H7 (cell line): ENCODE data around the gene TPRX1. TPM values are rescaled to one million over a fixed set of nuclear protein-coding genes. Genes with fewer than 3 reads are reported as not detected.
A peak's percentile ranks its signal among the peaks of the same experiment; 100 is the strongest.
"Not testable (repeated sequence)": the region's sequence is repeated elsewhere in the genome, so short reads cannot be mapped to it uniquely, and the experiment has no call there.

Experiments
- DNase-seq: peaks from one replicate; pipeline ENCODE4 v3.0.0; 2012
- H3K27me3 ChIP-seq: 2 replicates; pipeline ENCODE4 v1.6.0; 2011; ENCODE audit warnings: mild to moderate bottlenecking, low read length; ENCODE audit not compliant: control insufficient read depth, insufficient read depth
- H3K36me3 ChIP-seq: replicated peaks from 2 replicates; pipeline ENCODE4 v1.5.1; 2011; ENCODE audit warnings: low read length; ENCODE audit not compliant: control insufficient read depth, insufficient read depth
- H3K4me3 ChIP-seq: 2 replicates; pipeline ENCODE4 v1.5.1; 2011; ENCODE audit warnings: low read depth, mild to moderate bottlenecking, control low read depth, low read length, moderate library complexity; ENCODE audit not compliant: insufficient read depth
- total RNA-seq: library from RNA; depleted of rRNA; stranded (reverse); fragments of >200 nt; shearing (Covaris generic); gene quantifications from 2 replicates; pipeline ENCODE4 v1.2.3, GENCODE V29; 2014

Gene TPRX1
- total RNA-seq, 1 experiment from 2014 or later: not detected

DNA sequence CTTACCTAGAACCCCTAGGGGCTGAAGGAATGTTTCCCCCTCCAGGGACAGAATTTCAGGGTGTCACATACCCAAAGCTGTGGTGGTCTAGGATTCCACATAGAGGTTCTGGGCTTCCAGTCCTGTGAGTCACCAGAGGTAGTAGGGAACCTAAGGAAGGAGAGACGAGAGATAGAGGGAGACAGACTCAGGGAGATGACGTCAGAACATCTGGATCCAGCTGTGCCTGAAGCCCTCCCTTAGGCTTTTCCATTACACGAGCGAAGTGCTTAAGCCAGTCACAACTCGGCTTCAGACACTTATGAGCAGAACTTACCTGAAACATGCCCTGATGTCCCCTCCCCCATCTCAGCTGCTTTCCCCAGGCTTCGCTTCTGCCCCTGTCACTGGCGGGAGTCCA, 37.7 kb downstream of the TPRX1 start:
- H3K27me3 ChIP-seq: no peaks in the 10 kb centered on the region
- no peaks in the 10 kb centered on the region for H3K36me3 ChIP-seq
- DNase-seq: no peak
- H3K4me3 ChIP-seq: no peak overlapping the region

DNA sequence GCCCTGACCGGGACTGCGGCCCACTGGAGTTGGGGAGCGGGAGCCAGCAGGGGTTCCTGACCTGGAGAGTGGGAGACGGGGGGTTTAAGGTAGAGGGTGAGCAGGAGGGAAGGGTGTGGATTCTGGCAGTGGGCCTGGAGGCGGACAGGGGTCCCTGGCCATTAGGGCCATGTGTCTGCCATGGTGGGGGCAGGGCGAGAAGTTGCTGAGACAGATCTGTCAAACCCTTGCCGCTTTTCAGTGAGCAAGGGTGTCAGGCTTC, 38.1 kb downstream of the TPRX1 start:
- no peak overlapping the region for H3K4me3 ChIP-seq
- H3K36me3 ChIP-seq: no peaks in the 10 kb centered on the region
- DNase-seq: no peak

DNA sequence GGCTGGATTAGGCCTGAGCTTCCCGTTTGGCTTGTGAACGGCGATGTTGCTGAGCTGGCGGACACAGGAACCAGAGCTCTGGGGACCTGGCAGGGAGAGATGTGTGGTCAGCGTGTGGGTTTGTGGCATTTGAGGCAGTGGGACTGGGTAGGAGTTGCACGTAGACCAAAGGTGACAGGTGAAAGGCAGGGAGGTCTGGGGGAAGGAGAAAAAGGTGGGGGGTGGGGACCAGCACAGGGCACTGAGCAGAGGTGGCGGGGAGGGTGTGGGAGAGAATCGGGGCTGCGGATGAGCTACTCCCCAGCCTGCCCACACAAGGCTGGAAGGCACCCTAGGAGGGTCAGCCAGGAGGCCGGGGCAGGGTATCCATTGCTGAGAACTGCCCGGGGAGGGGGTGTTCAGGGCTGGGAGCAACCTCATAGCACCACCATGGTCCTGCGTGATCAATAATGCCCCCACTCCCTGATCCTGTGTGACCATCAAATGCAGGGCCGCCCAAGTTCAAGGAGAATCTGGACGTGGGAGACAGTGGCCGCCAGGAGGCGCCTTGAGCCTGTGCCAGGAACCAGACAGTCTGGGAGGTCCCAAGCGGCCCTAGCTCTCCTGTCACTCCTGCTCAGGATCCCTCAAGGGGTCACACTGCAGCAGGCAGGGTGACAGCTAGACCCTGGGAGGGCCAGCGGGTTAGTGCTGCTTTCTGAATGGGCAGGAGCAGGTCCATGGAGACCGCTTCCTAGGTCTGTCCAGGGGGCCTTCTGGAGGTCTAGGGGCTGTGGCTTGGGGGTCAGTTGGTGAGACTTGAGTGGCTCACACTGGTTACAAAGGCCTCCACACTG, 38.6 kb downstream of the TPRX1 start:
- H3K36me3 ChIP-seq: no peaks in the 10 kb centered on the region
- H3K27me3 ChIP-seq: no peaks in the 10 kb centered on the region
- no peak overlapping the region for H3K4me3 ChIP-seq
- DNase-seq: peak; percentile 87

More for the DNA sequence above, 38.1 kb downstream of the TPRX1 start:
- no peaks in the 10 kb centered on the region for H3K27me3 ChIP-seq

DNA sequence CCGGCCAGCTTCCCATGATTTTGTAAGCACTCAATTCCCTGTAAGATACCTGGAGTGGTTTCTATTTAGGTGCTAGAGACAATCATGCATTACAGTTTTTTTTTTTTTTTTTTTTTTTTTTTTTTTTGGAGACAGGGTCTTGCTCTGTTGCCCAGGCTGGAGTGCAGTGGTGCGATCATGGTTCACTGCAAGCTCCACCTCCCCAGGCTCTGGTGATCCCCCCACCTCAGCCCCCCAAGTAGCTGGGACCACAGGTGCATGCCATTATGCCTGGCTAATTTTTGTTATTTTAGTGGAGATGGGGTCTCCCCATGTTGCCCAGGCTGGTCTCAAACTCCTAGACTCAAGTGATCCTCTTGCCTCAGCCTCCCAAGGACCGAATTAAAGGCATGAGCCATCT, 39.6 kb downstream of the TPRX1 start:
- not testable (repeated sequence) for DNase-seq, H3K4me3 ChIP-seq, H3K27me3 ChIP-seq, H3K36me3 ChIP-seq

DNA sequence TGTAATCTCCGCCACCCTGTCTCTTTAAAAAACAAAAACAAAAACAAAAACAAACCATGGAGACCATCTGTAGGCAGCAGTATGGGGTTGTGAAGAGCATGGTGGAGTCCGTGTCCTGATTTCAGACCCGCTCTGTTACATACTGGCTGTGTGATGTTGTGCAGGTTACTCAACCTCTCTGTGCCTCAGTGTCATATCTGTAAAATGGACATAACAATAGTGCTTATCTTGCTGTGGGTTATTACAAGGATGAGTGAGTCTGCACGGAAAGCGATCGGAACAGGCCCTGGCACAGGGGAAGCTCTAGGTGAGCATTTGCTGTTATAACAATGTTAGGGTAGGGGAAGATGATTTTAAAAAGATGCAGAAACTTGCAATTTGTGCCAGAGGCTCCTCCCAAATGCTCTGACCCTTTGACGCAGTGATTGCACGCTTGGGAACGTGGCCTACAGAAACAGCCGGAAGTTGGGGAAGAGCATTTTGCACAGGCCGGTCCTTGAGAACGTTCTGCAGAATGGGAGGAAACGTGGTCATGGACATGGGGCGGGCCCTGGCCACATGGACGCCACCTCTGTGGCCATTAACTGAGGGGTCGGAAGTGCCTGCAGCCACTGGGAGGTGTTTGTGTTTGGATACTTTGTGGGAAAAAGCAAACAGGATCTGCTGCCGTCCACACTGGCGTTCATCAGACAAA, 41.6 kb downstream of the TPRX1 start:
- DNase-seq: no peak
- H3K4me3 ChIP-seq: no peak overlapping the region
- peaks cover 6% of the 10 kb centered on the region for H3K36me3 ChIP-seq
- no peaks in the 10 kb centered on the region for H3K27me3 ChIP-seq

DNA sequence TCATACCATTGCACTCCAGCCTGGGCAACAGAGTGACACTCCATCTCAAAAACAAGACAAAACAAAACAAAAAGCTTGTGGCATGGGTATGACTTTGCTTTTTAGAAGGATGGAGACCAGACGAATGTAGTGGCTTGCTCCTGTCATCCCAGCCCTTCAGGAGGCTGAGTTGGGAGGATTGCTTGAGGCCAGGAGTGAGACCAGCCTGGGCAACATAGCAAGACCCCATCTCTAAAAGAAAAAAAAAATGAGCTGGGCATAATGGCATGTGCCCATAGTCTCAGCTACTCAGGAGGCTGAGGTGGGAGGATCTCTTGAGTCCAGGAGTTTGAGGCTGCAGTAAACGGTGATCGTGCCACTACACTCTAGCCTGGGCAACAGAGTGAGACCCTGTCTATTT, 42.2 kb downstream of the TPRX1 start:
- H3K27me3 ChIP-seq: no peaks in the 10 kb centered on the region
- peaks cover 10% of the 10 kb centered on the region for H3K36me3 ChIP-seq
- DNase-seq: no peak
- no peak overlapping the region for H3K4me3 ChIP-seq

DNA sequence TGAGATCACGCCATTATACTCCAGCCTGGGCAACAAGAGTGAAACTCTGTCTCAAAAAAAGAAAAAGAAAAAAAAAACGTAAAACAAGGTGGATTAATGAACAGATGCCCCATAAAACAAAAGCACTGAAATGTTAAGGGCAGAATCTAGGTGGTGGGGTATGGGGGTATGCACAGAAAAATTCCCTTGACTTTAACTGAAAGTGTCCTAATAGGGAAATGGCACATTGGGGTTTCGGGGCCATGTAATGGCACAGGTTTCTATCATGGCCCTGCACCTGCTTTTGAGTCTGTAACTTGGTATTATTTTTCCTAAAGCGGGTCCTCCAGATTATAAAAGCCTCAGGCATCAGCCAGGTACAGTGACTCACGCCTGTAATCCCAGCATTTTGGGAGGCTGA, 42.8 kb downstream of the TPRX1 start:
- DNase-seq: no peak
- Histone ChIP-seq H3K4me3 (no peak overlapping the region), H3K36me3 (peaks cover 12% of the 10 kb centered on the region), H3K27me3 (no peaks in the 10 kb centered on the region)

DNA sequence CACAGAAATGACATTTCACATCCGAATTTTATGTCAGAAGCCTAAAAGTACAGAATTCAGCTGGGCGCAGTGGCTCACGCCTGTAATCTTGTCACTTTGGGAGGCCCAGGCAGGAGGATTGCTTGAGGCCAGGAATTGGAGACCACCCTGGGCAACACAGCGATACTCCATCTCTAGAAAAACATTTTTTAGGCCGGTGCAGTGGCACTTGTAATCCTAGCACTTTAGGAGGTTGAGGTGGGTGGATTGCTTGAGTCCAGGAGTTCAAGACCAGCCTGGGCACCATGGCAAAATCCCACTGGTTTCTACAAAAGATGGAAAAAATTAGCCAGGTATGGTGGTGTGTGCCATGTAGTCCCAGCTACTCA, 43.7 kb downstream of the TPRX1 start:
- Histone ChIP-seq H3K4me3 (no peak overlapping the region), H3K36me3 (peaks cover 20% of the 10 kb centered on the region), H3K27me3 (no peaks in the 10 kb centered on the region)
- DNase-seq: no peak

DNA sequence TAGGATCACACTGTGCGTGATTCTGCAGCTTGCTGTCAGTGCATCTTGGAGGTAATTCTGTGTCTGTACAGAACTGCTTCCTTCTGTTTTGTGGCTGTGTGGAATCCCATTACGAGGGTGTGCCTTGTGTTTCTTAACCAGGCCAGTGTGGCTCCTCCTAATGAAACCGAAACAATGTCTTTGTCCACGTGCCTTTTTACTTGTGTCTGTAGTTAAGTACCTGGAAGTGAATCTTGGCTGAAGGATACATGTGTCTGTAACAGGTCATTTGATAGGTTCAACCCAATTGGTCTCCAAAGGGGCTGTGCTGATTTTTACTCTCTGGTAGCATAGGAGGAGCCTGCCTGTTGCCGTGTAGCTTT, 45.9 kb downstream of the TPRX1 start:
- Histone ChIP-seq H3K36me3 (peaks cover 23% of the 10 kb centered on the region), H3K27me3 (no peaks in the 10 kb centered on the region), H3K4me3 (no peak overlapping the region)
- no peak for DNase-seq

DNA sequence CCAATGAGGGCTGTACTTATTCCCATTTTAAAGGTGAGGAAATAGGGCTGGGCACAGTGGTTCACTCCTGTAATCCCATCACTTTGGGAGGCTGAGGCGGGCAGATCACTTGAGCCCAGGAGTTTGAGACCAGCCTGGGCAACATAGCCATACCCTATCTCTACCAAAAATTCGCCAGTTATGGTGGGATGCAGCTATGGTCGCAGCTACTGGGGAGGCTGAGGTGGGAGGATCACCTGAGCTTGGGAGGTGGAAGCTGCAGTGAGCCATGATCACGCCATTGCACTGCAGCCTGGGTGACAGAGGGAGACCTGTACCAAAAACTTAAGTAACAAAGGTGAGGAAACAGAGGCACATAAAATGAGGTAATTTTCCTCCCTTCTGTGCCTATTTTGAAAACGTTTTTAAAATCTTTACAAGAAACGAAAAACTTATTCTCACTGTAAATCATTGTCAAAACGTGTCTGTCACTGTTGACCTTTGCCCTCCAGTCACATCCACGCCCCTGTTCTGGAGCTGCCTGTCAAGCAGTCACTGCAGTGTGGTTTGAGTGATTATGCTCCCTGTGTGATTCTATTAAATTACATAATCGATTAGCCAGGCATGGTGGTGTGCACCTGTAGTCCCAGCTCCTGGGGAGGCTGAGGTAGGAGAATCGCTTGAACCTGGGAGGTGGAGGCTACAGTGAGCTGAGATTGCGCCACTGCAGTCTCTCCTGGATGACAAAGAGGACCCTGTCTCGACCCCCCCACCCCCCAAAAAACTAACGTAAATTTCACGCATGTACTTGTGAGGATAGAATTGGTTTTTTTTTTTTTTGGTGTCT, 46.5 kb downstream of the TPRX1 start:
- no peak overlapping the region for H3K4me3 ChIP-seq
- no peaks in the 10 kb centered on the region for H3K27me3 ChIP-seq
- peaks cover 26% of the 10 kb centered on the region for H3K36me3 ChIP-seq
- no peak for DNase-seq

DNA sequence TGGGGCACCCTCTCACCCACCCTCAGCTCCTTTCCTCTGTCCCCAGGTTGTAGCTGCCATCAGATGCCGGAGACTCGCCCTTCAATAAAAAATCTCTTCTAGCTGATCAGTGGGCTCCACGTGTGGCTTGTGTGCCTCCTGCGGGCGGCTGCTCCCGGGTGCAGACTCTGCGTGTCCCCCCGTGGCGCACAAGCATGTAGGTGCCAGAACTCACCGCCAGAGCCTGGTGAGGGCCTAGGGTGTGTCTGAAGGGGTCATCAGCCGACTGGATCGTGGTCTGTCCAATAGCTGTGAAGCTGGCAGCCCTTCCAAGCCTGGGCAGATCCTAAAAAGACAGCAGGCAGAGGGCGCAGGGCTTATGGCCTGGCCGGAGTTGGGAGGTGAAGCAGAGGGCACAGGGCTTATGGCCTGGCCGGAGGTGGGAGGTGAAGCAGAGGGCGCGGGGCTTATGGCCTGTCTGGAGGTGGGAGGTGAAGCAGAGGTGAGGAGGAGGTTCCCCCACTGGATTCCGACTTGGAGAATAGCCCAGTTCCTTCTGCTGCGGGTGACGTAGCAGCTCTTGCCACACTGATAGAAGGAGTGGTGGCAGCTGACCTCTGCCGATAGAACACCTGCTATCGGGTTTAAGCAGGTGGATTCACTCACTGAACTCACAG, 47.3 kb downstream of the TPRX1 start:
- Histone ChIP-seq H3K36me3 (peaks cover 31% of the 10 kb centered on the region), H3K27me3 (no peaks in the 10 kb centered on the region), H3K4me3 (no peak overlapping the region)
- no peak for DNase-seq

DNA sequence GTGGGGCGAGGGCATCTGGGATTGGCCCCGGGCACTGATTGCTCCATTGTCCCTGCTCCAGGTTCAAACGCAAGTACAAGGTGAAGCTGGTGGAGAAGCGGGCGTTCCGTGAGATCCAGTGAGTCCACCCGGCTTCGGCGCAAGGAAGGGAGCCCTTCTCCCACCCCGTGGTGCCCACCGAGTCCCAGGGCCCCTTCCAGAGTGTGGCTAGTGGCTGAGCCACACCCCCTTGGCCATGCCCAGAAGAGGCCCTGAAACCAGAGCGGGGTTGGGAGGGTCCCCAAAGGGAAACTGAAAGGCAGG, 47.8 kb downstream of the TPRX1 start:
- peaks cover 32% of the 10 kb centered on the region for H3K36me3 ChIP-seq
- peak; percentile 41 for DNase-seq
- no peaks in the 10 kb centered on the region for H3K27me3 ChIP-seq
- H3K4me3 ChIP-seq: no peak overlapping the region

DNA sequence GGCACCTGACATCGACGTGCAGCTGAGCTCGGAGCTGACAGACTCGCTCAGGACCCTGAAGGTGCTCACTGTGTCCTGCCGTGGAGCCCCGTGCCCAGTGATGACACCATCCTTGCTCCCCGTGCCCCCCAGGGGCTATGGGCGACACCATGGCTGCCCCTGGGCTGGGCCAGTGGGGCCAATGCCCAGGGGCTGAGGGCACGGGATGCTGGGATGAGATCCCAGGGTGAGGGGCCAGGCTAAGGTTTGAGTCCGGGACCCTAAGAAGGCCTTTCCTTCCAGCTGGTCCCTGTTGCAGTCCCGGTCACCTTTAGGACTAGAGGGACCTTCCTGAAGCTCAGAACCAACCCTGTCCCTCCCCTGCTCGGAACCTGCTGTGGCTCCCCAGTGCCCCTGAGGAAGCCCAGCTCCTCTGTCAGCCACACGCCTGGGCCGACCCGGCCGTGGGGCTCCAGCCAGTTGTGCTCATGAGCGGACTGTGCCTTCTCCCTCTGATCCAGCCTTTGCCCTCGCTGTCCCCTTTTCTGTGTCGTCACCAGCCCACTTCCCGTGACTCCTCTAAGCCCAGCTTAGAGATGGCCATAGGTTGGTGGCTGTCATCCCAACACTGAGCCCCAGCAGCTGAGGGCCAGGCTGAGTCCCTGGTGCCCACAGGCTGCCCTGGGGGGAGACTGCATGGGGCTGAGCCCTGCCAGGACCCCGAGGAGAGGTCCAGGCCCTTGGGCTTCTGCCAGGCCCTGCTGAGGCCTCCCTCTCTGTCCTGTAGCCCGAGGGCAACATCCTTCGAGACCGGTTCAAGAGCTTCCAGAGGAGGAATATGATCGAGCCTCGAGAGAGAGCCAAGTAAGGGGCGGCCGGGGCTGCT, 48.4 kb downstream of the TPRX1 start:
- peak; percentile 56 for DNase-seq
- H3K4me3 ChIP-seq: no peak overlapping the region
- H3K27me3 ChIP-seq: no peaks in the 10 kb centered on the region
- peaks cover 37% of the 10 kb centered on the region for H3K36me3 ChIP-seq
